GM19351 (cell line): ENCODE data around the gene ZFP90.
"Not testable (repeated sequence)": the region's sequence is repeated elsewhere in the genome, so short reads cannot be mapped to it uniquely, and the experiment has no call there.

Experiments used
- ATAC-seq: cut with Tn5 transposase; IDR thresholded peaks from one replicate; pipeline ENCODE4 v1.9.1; 2021; ENCODE audit warnings: mild to moderate bottlenecking, moderate library complexity; ENCODE audit not compliant: unreplicated experiment

Gene ZFP90

DNA sequence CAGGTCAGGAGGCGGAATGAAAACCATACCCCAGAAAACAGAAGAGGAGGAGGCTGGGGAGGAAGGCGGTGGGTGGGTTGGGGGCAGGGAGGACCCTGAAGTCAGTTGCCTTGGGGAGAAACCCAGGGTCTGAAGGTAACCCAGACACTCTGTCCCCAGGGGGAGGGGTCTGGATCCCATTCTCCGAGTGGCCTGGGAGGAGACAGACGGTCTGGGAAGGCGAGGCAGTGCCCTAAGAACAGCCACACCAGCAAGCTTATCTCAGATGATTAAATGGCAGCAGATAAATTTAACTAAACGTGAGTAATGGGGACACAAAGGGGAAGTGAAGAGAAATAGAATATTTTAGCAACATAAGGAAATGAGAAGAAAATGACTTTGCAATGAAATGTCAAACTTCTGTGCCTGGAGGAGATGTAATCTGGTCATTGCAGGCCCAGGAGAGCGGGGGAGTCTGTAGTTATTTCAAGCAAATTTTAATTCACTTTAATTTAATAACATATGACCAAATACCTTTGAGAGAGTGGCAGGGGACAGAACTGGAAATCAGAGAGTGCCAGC lies 21.4 kb upstream of the ZFP90 start:
- no peak for ATAC-seq

DNA sequence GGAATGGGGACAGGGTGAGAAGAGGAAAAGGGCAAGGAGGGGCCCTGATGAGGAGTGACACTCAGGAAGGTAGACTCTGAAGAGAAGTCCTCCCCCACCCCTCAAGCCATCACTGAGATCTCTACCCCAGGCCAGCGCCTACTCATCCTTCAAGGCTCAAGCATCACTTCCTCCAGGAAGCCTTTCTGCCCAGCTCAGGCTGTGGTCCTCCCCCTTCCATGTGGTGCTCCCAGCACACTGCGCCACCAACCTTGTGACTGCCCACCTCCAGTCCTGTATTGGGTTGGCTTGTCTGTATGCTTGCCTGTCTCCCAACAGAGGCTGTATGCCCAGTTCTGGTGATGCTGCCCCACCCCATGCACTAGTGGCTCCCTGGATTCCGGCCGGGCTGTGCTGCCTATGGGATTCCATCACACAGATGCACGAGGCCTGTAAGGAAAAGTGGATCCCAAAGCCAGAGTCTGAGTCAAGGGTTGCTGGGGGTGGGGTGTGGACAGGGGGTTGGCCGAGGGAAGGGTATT lies 19.8 kb upstream of the ZFP90 start:
- ATAC-seq = no peak

DNA sequence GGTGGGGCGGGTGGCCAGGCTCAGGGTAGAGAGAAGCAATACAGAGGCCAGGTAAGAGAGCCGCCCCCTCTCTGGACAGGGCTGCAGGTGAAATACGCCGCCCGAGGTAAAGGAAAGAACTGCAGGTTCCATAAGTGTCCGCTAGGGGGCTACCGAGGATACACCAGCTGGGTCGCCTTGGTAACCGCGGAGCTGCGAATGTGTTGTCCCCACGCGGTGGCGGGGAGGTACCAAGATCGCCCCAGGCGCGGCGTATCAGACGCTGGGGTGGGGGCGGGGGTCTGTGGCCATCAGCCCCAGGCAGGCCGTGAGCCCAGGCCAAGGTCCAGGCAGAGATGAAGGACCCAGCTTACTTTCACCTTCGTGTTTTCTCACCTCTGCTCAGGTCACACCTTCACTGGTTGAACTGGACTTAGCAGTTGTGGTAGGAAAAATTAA lies 18.4 kb upstream of the ZFP90 start:
- peak; percentile 78 for ATAC-seq

DNA sequence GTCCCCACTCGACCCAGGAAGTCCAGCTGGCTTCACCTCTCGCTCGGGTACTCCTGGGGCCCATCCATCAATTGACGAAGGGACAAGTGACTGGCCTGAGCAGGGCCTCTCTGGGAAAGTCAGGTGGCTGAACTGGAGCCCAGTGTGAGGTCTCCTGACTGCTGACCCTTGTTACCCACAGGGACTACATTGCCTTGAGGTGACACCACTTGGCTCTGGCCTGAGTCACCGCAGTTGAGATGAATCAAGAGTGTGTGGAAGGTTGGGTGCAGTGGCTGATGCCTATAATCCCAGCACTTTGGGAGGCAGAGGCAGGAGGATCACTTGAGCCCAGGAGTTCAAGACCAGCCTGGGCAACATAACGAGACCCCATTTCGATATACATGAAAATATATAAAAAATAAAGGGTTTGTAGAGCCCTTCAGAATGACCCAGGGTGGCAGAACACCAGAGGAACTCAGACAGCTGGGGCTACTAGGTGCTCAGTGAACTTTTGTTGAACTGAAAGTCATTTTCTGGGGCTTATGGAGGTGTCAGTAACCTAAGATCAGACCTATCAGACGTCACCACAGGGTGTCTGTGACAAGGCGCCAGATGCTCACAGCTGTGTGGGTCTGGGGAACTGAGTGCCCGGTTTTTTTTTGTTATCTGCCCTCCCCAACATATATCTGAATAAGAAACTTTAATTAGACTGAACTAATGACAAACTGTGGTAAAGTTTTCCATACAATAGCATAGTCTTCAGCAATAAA lies 14.8 kb upstream of the ZFP90 start:
- ATAC-seq = no peak

DNA sequence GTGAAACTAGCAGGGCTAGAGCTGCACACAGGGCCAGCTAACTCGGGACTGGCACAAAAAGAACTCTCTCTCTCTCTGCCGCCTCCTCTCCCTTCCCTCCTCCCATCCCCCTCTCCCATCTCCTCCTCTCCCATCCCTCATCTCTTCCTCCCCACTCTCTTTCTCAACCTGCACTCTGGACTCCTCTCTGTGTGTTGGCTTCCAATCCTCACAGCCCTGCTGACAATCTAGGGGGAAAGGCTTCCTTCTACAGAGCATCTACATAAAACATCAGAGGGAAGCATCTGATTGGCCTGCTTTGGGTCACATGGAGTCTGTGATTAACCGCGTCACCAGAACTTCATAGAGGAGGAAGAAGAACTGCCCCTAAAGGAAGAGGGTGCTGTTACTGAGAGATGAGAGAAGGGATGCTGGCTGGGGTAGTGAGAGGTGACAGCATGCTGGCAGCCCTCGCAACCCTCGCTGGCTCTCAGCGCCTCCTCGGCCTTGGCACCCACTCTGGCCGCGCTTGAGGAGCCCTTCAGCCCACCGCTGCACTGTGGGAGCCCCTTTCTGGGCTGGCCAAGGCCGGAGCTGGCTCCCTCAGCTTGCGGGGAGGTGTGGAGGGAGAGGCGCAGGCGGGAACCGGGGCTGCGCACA lies 12.8 kb upstream of the ZFP90 start:
- no peak for ATAC-seq

DNA sequence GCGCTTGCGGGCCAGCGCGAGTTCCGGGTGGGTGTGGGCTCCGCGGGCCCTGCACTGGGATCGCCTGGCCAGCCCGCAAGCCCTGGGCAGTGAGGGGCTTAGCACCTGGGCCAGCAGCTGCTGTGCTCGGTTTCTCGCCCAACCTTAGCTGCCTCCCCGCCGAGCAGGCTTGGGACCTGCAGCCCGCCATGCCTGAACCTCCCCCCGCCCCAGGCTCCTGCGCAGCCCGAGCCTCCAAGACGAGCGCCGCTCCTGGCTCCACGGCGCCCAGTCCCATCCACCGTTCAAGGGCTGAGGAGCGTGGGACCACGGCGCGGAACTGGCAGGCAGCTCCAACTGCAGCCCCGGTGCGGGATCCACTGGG lies 12.3 kb upstream of the ZFP90 start:
- ATAC-seq = no peak

DNA sequence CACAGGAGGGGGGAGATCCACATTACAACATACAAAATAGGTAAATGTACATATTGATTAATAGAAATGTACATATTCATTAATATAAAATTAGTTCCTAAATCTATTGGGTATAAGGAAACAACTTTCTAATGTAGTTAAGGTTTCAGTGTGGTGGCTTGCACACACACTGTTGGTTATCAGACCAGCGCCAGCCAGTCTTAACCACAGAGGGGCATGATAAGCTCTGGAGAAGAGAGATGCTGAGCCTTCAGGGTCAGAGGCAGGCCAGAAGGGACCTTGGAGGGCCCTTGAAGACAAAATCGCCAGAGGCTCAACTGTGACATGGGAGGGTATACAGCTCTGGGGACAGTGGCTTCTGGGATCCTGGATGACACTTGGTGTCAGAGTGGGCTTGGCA lies 10.9 kb upstream of the ZFP90 start:
- ATAC-seq = no peak

DNA sequence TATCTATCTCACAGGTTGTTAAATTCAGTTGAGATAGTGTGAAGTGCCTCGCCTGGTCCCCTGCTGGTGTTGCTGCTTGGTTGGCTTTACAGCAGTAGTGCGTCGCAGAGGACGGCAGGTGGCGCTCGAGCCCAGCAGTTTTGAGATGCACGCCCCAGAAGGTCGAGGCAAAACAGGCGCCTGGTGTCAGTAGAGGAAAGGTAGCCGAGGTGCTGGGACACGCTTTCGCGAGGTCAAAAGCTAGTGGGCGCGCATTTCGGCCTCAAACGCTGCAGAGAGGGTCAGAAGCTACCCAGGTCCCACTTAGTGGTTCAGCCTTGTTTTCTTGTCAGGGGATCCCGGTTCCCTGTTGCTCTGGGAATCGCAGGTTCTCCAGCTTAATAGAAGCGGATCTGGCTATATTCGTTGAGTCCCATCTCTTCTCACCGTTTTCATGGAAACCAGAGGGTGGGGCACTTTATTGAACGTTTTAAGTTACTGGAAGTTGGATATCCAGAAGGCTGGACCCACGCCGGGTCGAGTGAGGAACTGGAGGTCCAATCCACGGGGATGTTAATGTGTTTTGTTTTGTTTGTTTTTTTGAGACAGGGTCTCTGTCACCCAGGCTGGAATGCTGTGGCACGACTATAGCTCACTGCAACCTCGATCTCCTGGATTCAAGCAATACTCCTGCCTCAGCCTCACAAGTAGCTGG lies 10.3 kb upstream of the ZFP90 start:
- ATAC-seq = peak; percentile 64

DNA sequence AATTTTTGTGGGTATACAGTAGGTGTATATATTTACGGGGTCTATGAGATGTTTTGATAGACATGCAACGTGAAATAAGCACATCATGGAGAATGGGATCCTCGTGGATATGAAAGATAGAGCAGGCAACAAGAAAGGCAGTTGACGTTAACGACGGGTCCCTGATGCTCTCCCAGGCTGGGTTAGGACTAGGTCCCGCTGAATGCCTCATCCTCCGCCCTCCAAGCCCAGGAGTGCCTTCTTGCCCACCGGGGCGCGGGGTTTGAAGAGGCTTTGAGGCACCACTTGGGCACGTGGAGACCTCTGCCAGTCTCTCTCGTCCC lies 9.5 kb upstream of the ZFP90 start:
- ATAC-seq = peak; percentile 18

DNA sequence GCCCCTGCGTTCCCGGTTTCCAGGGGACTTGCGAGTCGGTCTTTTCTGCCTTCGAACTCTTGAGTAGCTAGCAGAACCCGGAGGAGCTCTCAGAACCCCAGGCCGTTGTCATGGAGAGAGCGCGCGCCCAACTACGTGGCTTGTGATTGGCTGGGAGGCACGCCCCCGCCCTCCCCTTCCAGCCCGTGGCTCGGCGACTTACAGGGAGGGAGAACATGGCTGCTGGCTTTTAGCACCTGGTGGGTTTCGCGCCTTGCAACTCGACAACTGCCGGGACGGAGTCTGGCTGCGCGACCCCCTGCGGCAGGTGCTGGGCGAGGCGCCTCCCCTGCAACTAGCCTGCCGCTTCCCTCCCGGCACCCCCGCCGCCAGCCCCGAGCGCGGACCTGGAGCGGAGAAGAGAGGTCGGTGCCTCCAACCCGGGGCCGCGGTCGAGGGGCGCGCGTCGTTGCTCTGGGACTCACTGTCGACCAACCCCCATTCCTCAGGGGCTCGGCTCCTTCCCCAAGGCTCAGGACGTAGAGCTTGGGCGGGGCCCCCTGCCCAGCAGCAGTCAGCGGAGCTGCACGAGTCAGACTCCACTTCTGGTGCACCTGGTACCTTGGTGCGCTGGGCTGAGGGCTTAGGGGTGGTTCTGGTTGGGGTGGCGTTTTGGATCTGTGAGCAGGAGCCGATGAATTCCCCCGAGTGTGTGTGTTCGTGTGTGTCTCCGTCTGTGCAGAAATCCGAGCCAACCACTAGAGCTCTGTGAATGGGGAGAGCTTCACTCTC lies 9.0 kb upstream of the ZFP90 start:
- ATAC-seq = peak; percentile 85

DNA sequence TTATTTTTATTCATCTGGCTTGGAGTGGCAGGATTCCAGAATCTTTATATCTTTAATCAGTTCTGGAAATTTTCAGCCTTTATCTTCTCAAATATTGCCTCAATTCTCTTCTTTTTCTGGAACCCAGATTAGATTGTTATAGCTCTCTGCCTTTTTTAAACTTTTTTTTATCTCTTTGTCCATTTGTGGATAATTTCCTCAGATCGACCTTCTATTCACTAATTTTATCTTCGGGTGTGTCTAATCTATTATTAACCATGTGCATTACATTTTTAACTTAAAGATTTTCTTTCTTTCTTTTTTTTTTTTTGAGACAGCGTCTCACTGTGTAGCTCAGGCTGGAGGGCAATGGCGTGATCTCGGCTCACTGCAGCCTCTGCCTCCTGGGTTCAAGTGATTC lies 5.2 kb upstream of the ZFP90 start:
- no peak for ATAC-seq

DNA sequence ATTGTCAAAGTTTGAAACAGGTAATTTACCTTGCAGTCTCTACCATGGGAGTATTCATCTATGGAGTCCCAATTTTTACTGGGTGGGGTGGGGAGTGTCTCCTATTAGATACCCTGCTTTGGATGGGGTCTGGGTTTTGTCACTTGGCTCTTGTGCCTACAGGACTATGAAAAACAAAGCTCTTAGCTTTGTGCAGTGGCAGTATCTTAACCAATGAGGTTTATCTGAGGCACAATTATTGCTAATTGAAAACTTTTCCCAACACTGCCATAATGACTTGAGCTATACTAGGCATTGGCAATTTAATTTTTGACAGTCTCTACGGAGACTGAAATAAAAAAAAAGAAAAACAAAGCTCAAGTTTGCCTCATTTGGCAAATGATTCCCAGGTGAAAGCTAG lies 3.8 kb upstream of the ZFP90 start:
- no peak for ATAC-seq

DNA sequence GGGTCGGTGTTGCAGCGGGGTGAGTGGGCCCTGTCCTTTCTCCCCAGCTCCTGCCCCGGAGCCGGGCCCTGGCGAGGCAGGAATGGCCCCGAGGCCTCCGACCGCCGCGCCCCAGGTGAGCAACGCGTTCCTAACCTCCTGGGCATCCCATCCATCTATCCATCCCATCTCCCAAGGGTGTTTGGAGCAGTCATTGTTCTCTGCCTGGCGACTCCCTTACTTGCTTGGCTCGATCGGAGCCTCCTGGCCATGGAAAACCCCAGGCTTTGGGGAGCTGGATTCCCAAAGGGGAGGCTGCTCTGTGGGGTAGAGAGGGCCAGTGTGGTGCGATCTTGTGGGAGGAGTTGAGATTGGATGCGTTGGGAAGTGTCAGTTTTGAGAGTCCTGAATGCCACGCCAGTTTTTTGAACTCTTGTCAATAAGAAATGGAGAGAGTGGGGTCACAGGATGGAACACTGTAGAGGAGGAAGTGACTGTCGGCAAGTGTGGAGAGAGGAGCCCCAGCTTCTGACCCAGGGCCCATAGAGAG lies 684 bp downstream of the ZFP90 start:
- peak; percentile 30 for ATAC-seq

DNA sequence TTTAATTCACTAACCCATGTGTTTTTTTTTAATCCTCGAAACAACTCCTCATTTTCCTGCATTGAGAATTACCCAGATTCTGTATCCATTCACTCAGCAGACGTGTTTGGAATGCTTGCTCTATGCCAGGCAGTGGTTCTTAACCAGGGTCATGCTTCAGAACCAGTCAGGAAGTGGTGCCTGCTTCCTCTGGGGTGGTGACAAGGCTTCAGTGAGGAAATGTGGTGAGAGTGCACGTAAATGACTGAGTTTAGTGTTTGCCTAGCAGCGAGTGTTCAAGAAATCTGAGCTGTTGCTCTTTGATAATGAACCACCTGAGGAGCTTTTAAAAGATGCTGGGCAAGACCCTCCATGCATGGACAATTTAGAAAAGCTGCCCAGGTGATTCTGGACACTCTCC lies 9.9 kb downstream of the ZFP90 start:
- ATAC-seq = no peak

DNA sequence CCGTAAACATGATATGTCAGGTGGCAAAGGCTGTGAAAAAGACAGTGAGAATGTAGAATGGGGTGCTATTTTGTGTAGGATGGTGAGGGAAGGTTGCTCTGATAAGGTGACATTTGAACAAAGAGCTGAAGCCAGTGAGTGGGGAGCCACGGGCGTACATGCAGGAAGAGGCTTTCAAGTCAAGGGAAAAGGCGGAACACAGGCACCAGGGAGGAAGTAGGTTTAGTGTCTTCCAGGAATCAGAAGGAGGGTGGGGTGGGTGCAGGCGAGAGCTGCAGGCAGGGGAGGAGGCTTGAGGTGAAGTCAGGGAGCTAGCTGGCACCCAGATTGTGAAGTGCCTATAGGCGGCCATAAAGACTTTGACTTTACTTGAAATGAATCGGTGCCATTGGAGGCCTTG lies 14.1 kb downstream of the ZFP90 start:
- no peak for ATAC-seq

DNA sequence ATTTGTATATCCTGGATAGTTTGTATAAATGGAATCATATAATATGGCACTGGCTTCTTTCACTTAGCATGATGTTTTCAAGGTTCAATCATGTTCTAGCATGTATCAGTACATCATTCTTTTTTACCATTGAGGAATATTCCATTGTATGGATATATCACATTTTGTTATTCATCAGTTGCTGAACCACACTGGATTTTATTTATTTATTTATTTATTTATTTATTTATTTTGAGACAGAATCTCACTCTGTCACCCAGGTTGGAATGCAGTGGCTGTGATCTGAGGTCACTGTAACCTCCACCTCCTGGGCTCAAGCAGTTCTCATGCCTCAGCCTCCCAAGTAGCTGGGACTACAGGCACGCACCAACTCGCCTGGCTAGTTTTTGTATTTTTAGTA lies 21.2 kb downstream of the ZFP90 start:
- not testable (repeated sequence) for ATAC-seq

DNA sequence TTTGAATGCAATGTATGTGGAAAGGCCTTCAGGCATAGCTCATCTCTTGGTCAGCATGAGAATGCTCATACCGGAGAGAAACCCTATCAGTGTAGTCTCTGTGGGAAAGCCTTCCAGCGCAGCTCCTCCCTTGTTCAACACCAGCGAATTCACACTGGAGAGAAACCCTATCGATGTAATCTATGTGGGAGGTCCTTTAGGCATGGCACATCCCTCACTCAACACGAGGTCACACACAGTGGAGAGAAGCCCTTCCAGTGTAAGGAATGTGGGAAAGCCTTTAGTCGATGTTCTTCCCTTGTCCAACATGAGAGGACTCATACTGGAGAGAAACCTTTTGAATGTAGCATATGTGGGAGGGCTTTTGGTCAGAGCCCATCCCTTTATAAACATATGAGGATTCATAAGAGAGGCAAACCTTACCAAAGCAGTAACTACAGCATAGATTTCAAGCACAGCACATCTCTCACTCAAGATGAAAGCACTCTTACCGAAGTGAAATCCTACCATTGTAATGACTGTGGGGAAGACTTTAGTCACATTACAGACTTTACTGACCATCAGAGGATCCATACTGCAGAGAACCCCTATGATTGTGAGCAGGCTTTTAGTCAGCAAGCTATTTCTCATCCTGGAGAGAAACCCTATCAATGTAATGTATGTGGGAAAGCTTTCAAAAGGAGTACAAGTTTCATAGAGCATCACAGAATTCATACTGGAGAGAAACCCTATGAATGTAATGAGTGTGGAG lies 24.7 kb downstream of the ZFP90 start:
- no peak for ATAC-seq

DNA sequence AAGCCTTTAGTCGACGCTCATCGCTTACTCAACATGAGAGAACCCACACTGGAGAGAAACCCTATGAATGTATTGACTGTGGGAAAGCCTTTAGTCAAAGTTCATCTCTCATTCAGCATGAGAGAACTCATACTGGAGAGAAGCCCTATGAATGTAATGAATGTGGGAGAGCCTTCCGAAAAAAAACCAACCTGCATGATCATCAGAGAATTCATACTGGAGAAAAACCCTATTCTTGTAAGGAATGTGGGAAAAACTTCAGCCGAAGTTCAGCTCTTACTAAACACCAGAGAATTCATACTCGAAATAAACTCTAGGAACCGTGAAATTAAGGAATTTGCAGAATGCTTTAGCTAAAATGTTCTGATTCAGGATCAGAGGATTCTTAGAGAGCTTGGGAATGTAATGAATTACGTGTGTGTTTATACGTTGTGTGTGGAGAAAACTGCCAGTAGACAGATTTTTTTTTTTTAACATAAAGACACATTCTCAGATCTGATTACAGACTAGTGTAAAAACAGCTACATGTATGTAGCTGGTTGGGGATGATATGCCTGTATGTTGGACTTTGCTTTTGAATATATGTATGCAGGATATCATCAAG lies 25.4 kb downstream of the ZFP90 start:
- no peak for ATAC-seq

DNA sequence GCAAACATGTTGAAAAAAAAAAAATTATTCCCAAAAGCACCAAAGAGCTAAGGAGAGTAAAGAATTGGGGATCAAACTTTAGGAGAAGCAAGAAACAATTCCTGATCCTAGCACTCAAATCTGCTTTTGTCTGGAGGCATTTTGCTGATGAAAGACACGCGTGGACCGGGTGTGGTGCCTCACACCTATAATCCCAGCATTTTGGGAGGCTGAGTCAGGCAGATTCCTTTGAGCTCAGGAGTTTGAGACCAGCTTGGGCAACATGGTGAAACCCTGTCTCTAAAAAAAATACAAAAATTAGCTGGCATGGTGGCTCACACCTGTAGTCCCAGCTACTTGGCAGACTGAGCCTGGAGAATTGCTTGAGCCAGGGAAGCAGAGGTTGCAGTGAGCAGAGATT lies 35.4 kb downstream of the ZFP90 start:
- ATAC-seq = no peak

DNA sequence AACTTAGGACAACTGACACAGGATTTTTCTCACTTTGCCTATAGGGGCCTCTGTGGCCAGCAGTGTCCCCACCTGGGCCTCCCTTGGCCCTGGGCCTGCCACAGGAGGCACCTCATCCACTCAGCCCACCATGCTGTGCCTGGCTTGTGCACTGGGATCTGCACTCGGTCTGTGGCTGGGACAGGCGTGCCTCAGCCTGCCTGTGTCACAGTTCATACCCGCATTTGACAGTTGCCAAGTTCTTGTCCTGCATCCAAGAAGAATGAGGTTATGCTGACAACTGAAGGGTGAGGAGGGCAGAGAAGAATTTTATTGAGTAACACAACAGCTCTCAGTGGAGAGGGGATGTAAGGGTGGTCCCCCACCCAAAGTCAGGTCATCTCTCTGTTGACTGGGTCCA lies 36.0 kb downstream of the ZFP90 start:
- ATAC-seq = no peak
